COLO829 (cell line): ENCODE data around the gene SH3PXD2B.
"Not testable (repeated sequence)": the region's sequence is repeated elsewhere in the genome, so short reads cannot be mapped to it uniquely, and the experiment has no call there.

ENCODE experiments used
- DNase-seq: peaks from one replicate; pipeline ENCODE4 v3.0.0; 2012; ENCODE audit warnings: low spot score

The SH3PXD2B gene

DNA sequence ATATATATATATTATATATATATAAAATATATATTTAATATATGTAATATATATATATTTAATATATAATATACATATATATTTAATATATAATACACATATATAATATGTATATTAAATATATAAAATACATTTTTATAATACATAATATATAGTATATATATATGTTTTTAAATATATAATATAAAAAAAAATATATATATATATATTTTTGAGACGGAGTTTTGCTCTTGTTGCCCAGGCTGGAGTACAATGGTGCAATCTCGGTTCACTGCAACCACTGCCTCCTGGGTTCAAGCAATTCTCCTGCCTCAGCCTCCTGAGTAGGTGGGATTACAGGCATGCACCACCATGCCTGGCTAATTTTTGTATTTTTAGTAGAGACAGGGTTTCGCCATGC is 85.6 kb downstream of the SH3PXD2B start:
- DNase-seq = not testable (repeated sequence)

DNA sequence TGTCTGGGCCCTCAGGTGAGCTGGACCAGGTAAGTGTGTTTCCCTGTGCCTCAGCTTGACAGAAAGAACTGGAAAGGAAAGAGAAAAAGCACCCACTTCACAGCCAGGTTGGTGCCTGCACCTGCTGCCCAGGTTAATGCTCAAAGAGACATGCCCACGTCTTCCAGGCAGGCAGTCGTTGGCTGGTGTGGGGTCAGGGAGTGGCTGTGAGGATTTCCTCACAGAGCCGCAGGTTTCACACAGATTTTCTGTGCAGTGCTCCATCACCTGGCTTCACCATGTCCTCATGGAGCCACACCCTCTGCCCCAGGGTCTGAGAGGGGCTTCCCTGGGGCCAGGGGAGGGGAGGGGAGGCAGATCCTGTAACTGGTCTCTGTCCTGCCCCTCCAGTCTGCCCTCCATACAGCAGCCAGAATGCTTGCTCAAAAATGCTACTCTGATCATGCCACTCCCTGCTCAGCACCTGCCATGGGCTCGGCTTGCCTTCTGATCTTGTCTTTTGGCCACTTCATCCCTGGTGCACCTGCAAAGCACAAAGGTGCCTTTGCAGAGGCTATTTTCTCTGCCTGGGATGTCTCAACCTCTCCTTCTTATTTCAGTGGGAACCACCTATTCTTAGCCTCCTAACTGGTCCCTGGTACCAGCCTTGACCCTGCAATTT is 88.2 kb downstream of the SH3PXD2B start:
- no peak for DNase-seq

DNA sequence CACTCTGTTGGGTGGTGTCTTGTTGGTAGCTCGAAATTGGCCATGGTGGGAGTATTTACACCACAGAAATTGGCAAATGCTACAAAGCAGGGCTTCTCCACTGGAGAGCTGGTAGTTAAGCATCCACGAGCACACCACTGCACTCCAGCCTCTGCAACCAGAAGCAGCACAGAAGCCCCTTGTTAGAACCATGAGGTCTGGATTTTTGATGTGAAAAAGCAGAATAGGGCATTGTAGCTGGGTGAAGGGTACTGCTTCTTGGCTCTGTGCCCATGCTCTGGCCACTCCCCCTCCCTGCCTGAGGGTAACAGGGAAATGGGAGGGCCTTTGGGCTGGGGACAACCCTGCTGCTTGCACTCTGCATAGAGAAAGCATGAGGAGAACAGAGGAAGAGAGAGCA is 89.6 kb downstream of the SH3PXD2B start:
- DNase-seq = peak; percentile 28

DNA sequence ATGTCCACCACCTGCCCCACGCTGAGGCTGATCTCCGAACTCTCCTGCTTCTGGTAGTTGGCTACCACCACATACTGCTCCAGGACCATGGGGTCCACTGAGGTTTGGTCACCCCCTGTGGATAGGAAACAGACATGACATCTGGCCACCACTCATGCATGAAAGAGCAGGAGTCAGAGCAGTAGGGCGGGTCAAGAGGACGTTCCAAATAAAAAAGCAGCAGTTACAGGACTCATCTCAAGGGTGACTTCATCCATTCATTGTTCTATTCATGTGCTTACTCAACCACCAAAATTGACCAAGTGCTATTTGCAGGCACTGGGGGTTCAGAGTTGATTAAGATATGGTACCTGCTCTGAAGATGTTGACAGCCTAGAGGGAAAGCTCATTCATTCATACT is 91.6 kb downstream of the SH3PXD2B start:
- no peak for DNase-seq

DNA sequence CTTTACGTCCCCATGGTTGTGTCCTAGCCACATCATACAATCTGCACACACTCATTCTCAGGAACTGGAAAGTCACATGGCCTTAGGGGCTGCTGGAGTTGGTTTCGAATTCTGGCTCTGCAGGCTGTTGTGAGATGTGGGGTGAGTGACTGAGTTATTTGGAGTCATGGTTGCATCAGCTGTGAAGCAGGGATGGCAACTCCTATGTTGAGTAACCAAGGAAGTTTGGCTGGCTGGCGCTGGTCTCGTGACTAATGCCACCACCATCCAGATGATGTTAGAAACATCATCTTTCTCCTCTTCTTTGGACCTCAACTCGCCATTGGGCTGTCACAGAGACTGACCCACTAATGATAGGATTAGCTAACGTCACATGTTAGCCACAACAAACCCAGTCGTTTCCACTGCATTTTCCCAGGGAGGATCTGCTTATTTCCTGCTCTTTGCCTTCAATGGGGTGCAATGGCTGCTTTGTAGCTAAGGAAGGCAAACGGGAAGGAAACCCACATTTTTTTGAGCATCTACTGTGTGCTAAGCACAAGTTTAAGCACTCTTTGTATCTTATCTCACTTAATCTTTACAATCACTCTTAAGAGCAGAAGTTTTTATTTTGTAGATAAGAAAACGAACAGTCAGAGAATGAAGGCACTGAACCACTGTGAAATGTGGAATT is 92.6 kb downstream of the SH3PXD2B start:
- DNase-seq = no peak

DNA sequence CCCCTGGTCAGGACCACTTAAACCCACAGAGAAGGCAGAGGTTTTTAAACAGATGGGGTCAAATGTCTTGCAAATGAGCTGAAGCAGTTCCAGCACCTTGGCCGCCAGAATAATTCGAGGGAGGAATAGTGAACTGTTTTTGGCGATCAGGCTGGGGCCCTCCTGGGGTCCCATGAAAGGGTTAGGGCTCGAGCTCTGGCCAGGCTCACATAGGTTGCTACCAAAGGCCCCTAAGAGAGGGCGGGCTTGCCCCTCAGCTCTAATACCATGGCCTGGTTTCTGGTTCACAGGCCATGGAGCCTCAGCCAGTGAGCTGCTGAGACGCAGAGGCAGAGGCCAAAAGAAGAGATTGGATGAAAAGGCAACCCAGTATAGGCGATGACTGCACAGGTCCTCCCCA is 96.0 kb downstream of the SH3PXD2B start:
- no peak for DNase-seq

DNA sequence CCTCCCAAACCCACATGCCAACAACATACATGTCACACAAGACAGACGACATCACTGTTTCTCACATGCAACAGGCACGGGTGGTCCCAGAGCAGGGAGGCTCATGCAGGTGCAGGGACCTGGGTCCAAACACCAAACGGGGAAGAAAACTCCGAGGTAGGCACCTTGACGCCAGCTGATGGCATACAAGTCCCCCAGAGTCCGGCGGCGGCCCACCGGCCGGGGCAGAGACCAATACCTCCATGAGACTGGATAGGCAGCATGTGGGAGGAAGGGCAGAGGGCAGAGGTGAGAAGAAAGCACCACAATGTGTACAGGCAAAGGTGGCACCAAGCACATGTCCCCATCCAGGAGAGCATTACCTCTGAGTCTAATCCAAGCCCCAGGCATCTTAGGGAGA is 97.8 kb downstream of the SH3PXD2B start:
- DNase-seq = no peak

DNA sequence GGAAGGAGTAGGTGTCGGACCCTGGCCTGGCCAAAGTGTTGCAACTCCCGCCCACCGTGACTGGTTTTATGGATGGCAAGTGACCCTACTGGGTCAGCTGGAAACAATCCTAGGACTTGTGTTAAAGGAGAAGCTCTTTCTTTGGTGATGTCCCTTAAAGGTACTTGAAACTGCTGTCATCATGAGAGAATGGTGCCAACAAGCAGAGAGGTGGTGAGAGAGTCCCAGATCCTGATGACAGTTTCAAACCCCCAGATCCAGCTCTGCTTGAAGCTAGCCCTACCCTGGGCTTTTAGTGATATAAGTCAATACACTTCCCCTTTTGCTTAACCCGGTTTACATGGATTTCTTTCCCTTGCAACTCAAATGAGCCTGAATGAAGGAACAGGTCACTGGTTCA is 98.3 kb downstream of the SH3PXD2B start:
- DNase-seq = no peak

DNA sequence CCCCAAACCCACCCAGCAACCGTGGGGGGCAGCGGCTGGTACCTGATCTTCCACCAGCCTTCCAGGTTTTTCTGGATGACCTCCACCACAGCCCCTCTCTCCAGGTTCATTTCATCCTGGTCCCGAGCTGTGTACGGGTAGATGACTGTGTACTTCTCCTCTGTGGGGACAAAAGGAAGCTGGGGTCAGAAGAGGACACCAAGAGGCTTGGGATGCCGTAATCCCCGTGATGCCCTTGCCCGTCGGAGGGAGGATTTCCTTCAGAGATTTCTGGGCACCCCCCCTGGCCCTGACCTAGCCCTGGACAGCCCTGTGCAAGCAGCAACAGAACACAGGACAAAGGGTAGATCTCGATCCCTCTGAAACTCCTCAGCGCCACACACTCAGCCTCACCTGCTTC is 100.5 kb downstream of the SH3PXD2B start:
- no peak for DNase-seq

DNA sequence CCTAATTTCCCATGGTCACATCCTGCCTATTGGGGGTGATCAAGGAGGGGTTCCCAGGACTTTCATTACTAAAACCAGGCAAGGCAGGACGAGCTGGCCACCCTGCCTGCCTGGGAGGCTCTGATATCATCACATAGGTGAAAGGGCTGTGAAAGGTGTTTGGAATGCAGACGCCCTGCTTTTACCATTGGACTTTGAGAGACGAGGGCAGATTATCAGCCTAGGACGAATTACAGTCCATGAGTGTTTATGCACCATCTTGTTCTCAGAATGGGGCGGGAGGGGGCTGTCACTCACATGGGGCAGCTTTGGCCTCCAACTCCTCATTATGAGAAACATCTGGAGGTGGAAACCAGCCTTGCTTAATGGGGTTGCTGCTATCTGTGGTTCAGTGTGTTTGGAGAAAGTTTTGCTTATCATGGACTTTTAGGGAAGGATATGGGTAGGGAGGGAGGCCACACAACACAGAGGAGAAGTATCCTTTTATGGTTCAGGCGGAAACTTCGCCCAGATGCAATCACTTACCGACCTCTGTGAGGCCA is 101.0 kb downstream of the SH3PXD2B start:
- no peak for DNase-seq

DNA sequence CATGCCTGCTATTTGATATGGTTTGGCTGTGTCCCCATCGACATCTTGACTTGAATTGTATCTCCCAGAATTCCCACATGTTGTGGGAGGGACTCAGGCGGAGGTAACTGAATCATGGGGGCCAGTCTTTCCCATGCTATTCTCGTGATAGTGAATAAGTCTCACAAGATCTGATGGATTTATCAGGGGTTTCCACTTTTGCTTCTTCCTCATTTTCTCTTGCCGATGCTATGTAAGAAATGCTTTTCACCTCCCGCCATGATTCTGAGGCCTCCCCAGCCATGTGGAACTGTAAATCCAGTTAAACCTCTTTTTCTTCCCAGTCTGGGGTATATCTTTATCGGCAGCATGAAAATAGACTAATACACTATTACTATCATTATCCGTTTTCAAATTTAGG is 101.8 kb downstream of the SH3PXD2B start:
- not testable (repeated sequence) for DNase-seq

DNA sequence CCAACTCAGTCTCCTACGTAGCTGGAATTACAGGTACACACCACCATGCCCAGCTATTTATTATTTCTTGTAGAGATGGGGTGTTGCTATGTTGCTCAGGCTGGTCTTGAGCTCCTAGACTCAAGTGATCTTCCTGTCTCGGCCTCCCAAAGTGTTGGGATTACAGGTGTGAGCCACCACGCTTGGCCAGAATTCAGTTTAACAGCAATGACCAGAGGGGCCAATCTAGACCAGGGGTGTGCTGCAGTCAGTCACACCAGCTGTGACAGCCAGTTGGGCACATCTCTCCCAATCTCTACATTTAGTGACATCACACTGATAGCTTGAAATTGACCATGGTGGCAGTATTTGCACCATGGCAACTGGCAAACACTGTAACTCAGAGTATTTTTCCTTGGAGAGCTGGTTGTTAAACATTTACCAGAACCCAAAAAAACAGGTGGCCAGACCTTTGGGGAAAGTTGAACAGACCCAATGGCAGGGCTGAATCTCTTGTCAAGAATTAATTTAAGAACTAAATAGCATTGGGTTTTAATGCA is 103.0 kb downstream of the SH3PXD2B start:
- DNase-seq = no peak

DNA sequence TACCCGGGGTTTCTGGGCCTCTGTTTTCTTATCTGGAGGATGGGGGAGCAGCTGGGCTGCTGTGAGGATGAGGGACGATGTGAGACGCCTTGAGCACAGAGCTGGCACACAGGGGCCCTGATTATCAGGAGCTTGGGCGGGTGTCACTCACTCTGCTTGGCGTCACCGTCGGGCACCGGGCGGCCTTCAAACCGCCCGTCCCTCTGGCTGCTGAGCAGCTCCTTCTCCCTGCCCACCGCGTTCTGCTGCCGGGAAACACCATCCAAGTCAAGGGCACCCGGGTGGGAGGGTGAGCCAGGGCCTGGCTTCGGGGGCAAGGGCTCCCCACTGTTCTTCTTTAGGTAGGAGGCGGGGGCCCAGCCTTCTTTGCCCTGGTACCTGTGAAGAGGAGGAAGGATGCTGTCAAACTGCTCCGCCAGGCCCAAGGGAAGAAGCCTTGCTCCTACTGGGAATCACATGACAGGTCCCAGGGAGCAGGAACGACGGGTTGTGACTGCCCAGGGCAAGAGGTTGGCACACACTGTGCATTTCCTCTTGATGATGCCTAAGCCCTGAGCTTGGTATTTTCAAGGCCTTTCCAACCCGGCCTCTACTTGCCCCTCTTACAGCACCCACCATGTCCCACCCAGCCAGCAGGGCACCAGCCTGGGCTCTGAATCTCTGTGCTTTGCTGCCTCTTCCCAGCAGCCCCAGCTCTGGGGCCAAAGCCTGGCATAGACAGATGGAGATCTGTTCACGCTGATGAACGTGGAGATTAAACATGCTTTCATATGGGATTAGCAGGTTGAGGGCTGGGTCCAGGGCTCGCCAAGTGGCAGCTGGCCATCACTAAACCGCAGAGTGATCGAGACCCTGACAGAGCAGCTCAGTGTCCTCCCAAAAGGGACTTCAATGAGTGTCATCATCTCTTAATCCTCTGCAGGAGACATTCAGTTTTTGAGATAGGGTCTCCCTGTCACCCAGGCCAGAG is 103.8 kb downstream of the SH3PXD2B start:
- DNase-seq = no peak

DNA sequence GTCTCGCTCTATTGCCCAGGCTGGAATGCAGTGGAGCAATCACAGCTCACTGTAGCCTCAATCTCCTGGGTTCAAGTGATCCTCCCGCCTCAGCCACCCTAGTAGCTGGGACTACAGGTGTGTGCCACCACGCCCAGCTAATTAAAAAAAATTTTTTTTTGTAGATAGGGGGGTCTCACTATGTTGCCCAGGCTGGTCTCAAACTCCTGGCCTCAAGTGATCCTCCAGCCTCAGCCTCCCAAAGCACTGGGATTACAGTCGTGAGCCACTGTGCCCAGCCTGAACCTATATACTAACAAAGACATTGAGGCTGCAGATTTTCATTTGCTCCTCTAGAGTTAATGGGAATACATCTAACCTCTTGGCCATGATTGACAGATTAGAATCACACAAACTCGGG is 105.6 kb downstream of the SH3PXD2B start:
- not testable (repeated sequence) for DNase-seq

DNA sequence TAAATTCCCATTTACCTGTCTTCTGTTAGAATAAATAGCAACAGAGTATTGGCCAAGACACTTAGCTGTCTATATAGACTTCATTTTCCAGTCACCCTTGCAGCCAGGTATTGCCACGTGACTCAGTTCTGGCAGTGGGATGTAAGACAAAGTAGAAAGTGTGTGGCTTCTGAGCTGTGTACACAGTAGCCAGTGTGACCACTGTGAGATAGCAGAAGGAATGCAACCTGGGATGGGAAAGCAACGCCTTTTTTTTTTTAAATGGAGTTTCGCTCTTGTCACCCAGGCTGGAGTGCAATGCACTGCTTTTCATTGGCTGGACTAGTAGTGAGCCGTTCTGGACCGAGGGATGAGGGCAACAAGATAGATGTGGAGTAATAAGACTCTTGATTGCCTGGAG is 106.2 kb downstream of the SH3PXD2B start:
- no peak for DNase-seq

DNA sequence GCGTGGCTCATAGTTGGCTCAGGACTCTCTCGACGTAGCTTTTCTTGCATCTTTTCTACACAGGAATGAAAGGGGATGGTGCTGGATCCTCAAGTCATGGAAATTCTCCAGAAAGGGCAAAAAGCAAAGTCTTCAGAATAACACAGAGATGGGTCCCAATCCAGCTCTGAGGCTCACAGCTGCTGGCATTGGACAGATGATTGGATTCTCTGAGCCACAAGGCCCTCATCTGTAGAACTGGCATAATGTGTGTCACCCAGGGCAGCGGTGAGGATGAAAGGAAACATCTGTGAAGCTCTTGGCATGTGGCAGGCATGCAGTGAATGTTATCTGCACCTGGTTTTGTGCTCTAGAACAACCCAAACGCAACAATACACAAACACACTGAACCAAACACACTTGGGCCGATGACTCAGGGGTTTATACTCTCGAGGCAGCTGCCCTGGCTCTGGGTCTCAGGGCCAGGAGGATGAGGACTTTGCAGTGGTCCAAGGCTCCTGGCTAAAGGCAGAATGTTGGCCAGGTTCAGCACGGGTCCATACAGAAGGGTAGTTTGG is 106.8 kb downstream of the SH3PXD2B start:
- no peak for DNase-seq

DNA sequence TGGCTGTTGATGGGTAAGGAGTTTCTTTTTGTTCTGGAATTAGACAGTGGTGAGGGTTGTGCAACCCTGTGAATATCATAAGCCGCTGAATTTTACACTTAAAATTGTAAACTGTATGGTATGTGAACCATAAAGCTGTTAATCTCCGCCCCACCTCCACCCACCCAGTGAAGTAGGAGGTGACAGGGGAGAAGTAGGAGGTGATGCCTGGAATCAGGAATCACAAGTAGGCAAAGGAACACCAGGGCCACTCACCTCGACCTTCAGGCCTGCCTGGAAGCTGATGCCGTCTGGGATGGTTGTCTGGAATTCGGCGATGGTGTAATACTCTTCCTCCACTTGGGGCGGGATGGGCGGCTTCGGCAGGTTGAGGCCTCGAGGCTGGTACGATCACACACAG is 108.4 kb downstream of the SH3PXD2B start:
- DNase-seq = no peak

DNA sequence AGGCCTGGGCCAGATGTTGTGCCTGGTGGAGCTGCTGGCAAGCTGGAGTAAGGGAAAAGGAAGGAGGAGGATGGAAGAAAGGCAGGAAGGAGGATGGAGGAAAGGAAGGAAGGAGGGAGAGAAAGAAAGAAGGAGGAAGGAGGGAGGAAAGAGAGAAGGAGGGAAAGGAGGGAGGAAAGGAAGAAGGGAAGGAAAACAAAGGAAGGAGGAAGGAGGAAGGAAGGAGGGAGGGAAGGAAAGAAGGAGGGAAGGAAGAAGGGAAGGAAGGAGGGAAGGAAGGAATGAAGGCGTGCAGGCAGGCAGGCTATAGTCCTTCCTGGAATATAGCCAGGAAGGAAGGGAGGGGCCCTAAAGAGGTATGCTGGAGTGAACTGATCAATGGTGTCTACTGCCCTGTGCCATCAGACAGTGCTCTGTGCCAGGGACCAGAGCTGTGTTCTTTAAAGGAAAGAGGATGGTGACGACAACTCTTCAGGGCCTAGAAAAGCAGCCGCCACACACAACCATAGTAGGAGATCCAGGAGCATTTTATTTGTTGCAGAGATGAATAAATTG is 109.4 kb downstream of the SH3PXD2B start:
- no peak for DNase-seq

DNA sequence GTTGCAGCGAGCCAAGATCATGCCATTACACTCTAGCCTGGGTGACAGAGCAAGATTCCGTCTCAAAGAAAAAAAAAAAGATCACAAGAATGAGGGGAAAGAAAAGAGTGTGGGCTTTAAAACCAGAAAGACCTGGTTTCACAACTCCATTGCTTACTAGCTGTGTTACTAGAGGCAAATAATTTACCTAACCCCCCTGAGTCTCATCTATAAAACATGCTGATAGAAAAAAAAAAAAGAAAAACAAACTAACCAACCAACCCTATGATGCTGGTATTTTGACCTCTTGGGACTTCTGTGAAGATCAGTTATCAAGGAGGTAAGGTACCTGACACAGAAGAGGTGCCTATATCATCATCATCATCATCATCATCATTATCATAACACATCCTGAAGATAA is 110.6 kb downstream of the SH3PXD2B start:
- DNase-seq = no peak

DNA sequence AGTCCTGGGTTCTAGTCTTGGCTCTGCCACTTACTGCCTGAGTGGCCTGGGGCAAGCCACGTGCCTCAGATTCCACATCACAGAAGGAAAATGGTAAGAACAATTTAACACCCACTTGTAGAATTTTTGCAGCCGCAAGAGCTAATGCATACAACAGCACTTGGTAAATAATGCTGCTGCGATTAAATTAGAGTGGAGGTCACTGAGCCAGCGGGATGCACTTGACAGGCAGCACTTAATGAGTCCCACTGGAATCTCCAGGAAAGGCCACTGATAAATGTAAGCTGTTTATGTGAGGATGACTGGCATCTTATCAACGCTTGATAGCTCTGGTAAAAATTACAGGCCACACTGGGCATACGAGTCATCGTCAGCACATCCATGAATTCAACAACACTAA is 111.4 kb downstream of the SH3PXD2B start:
- no peak for DNase-seq

DNA sequence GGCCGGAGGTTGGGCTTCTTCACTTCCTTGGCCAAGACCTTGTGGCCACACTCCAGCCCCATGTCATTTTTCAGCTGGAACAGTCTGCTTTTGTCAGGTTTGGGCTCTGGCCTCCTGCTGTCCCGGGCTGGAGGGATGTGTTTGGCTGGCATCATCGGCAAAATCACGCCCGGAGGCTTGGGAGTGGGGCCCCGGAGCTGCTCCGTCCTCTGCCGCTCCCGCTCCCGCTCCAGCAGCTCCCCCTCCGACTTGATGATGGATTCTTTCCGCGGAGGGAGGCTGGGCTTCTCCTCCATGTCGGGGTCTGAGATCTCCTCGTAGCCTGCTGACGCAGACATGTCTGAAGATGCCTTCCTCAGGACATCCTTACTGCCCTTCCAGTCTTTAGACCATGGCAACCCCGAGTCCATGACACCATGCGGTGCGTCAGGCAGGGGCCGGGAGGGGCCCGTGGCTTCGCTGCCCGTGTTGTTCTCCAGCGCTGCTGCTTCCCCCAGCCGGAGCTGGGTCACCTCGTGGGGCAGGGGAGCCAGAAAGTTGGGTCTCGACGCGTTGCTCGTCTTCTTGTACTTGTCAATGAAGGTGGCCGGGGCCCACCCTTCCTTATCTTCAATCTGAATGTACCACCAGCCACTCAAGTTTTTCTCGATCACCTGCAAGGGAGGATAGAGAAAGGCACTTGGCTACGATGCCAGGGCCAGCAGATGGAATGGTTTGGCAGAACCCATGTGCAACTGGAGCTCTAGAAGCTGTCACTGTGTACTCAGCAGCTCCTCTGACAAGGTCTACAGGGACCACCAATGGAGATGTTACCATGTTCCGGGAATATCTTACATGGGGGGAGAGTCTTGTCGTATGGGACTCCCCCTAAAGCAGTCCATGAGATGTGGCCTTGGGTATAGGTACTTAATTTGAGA is 114.8 kb downstream of the SH3PXD2B start:
- no peak for DNase-seq
